ENCODE measurements around the gene IMPG2.

Gene IMPG2

GRCh38 chr3:101230618-101231017 is 89.8 kb downstream of the IMPG2 start:
- no peak for DNase-seq

- DNase-seq, result no peak
These were observed 90.7 kb downstream of the IMPG2 start for GRCh38 chr3:101229681-101230080.

GRCh38 chr3:101228441-101228840 is 91.9 kb downstream of the IMPG2 start:
- no peak for DNase-seq

DNA sequence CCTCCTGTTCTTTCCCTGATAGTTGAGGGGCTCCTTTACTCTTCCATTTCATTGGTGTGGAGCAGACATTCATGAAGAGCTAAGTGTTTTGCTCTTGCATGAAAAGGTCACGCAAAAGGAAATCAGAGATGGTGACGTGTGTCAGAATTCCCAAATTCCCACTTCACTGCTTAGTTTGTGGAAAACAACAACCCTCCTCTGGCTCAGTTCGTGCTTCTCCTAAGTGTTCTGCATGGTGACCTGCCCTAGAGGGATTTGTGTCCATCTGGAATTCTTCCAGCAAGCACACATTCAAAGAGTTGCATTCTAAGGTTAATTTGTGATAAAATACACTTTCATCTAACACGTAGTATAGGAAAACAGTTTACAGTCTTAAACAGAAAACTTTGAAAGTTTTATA is 95.6 kb downstream of the IMPG2 start:
- DNase-seq, result no peak

GRCh38 chr3:101223016-101223415 is 97.4 kb downstream of the IMPG2 start:
- DNase-seq, result no peak

GRCh38 chr3:101219842-101220560 is 100.4 kb downstream of the IMPG2 start:
- no peak for DNase-seq

GRCh38 chr3:101217472-101218245 is 102.7 kb downstream of the IMPG2 start:
- DNase-seq, result no peak

DNA sequence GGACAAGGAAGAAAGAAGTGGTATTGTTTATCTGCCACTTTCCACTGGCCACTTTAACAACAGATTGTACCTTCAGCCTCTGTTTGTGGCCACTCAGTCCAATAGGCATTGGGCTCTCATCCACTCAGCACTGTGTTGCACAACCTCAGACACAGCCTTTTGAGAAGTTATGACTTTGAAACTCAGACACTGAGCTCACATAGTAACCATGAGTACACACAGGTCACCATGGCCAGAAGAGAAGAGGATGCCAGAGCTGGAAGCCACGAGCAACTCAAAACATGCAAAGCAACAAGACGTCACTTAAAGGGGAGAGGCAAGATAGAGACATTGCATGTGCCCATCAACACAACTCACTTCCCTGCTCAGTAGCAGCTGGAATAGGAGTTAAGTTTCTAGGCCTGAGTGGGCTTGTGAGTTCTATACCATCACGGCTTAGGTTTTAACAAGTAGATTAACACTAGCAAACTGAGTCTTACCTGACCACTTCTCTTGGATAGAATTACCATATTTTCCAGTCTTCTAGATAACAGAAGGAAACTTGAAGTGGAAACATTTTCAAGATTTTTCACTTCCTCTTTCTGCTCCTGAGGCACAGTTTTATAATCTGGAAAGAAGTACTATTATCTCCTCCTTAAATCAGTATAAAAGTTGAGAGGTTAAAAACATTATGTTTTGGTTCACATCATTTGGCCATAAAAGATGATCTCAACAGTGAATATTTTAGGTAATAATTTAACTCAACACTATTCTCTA is 103.5 kb downstream of the IMPG2 start:
- no peak for DNase-seq

DNA sequence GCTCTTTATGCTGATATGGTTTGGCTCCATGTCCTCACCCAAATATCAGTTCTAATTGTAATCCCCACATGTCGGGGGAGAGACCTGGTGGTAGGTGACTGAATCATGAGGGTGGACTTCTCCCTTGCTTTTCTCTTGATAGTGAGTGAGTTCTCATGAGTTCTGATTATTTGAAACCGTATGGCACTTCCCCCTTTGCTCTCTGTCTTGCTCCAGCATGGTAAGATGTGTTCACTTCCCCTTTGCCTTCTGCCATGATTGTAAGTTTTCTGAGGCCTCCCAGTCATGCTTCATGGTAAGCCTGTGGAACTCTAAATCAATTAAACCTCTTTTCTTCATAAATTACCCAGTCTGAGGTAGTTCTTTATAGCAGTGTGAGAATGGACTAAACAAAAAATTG is 107.6 kb downstream of the IMPG2 start:
- DNase-seq, result no peak

GRCh38 chr3:101204246-101204645 is 116.1 kb downstream of the IMPG2 start:
- no peak for DNase-seq

- DNase-seq, result peak; percentile 68
These were observed 117.0 kb downstream of the IMPG2 start for GRCh38 chr3:101203411-101203810.

- DNase-seq, result no peak
These were observed 117.7 kb downstream of the IMPG2 start for GRCh38 chr3:101202640-101203039.

DNA sequence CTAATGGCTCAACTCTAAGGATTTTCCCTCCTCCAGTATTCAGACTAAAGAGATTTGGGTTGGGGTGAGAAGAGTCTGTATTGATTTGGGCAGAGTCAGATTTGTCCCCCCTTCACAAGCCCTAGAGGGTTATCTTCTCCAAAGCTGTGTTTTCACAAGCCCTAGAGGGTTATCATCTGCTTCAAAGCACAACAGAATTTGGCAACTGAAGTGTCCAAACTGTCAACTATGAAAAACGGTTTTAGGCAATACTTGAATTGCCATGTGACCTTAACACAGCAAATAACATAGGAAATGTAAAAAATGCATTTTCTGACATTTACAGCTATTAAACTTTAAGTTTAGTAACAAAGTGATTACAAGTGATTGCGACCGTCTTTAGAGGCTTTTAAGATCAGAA is 119.9 kb downstream of the IMPG2 start:
- no peak for DNase-seq

DNA sequence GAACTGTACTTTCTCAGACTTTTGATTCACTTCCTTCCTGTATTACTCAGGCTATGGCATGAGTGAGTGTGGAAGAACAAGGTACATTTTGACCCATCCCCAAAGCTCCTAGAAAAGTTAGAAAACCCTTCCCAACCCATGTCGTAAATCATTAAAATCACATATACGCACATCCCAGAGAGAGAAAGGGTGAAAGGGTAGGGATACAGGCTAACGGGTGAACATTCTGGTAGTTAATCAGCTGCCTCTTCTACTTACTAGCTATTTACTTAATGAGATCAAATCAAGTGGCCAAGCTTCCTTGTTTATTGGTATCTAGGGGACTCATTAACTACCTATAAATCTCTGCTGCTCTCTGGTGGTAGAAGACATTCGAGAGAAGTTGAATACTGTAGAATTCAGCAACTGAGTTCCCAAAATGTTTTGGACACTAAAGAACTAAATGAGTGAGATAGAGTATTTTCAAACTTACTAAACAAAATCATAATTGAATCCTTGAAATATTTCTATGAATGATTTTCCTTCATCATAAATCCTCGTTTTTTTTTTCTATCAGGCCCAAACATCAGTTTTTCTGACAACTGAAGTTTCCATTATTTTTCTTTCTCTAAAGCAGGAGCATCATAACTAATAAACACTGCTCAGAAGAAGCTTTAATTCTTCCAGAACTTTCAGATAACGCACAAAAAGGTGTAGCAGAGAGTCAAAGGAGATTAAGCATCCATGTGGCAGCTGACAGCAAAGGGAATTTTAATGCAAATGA is 124.2 kb downstream of the IMPG2 start:
- DNase-seq, result peak; percentile 71

- peak; percentile 41 for DNase-seq
These were observed 126.0 kb downstream of the IMPG2 start for GRCh38 chr3:101194392-101194791.

- peak; percentile 88 for DNase-seq
These were observed 126.4 kb downstream of the IMPG2 start for GRCh38 chr3:101193957-101194356.

- DNase-seq, result peak; percentile 58
These were observed 130.6 kb downstream of the IMPG2 start for GRCh38 chr3:101189796-101190195.

- no peak for DNase-seq
These were observed 131.2 kb downstream of the IMPG2 start for GRCh38 chr3:101189176-101189575.

DNA sequence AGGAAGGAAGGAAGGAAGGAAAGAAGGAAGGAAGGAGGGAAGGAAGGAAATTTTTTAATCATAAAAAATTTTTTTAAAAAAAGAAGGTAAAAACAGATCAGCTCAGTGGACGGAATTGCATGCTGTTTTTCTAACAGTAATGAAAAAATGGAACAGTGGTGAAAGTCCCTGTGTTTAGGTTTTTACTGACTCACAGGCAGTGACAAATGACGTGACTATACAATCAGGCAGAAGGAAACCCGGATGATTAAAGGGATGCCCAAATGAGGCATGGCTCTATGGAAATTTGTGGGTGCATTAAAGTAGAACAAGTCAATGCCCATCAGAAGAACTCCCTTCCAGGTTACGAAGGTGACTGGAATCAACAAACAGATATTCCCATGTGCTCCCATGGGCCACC is 135.0 kb downstream of the IMPG2 start:
- DNase-seq, result no peak

DNA sequence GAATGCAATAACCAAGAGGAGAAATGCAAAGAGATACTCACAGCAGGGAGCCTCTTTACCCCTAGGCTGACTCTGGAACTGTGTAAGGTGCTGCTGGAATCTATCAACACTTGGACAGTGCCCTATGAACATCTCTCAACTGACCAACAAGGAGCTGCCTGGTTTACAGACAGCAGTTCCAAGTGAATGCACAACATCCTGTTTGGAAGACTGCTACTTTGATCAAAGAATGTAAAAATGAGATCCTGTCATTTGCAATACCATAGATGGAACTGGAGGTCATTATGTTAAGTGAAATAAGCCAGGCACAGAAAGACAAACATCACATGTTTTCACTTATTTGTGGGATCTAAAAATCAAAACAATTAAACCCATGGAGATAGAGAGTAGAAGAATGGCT is 136.3 kb downstream of the IMPG2 start:
- no peak for DNase-seq

DNA sequence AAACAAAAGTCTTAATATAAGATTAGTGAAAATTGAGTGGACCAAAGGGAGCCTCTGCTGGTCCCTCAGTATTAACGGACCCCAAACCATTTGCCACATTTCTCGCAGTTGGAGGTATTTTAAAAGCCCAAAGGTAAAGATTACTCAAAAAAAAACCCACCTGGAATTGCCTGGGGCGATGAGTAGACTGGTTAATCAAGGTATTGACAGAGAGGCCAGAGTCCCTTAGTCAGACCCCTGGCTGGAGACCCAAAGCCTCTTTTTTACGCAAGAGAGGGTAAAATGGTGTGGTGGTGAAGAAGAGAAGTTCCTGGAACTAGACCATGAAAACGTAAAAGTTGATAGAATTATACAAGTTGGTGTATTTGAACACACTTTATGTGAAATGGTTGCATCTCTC is 137.2 kb downstream of the IMPG2 start:
- no peak for DNase-seq

- DNase-seq, result peak; percentile 38
These were observed 137.6 kb downstream of the IMPG2 start for GRCh38 chr3:101182734-101183133.

DNA sequence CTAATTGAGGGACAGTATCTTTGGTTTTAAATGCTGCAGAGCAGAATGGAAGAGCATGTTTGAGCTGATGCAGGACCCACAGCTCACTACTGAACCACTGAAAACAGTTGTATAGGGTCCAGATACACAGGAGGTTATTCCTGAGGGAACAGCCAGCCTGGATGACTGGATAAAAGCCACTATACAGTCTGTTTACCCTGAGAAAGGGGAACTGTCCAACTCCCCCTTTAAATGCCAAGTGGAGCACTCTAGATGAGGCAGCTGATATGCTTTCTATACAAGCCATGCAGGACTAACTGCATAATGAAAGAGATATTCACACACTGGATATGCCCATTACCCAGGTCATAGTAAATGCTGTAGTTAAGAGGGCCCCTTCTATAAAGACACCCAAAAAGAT is 138.6 kb downstream of the IMPG2 start:
- no peak for DNase-seq

All from fibroblast of skin of abdomen (primary cell).